A549 treated with ZK216348 at 1 μM for 4 hours (cell line): Measurements from ENCODE around the gene RABAC1. TPM values are rescaled to one million over a fixed set of nuclear protein-coding genes. Genes with fewer than 3 reads are reported as not detected.

Experiments used
- total RNA-seq: library from RNA; stranded (reverse); fragments of 200-300 nt; extraction: Qiagen RNA extraction; gene quantifications from 5 replicates; pipeline ENCODE4 v1.2.3, GENCODE V29; 2022; ENCODE audit warnings: low read depth

Gene RABAC1, protein sequence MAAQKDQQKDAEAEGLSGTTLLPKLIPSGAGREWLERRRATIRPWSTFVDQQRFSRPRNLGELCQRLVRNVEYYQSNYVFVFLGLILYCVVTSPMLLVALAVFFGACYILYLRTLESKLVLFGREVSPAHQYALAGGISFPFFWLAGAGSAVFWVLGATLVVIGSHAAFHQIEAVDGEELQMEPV
- 139 to 316 TPM (median 257 TPM) in 5 replicates for total RNA-seq

DNA sequence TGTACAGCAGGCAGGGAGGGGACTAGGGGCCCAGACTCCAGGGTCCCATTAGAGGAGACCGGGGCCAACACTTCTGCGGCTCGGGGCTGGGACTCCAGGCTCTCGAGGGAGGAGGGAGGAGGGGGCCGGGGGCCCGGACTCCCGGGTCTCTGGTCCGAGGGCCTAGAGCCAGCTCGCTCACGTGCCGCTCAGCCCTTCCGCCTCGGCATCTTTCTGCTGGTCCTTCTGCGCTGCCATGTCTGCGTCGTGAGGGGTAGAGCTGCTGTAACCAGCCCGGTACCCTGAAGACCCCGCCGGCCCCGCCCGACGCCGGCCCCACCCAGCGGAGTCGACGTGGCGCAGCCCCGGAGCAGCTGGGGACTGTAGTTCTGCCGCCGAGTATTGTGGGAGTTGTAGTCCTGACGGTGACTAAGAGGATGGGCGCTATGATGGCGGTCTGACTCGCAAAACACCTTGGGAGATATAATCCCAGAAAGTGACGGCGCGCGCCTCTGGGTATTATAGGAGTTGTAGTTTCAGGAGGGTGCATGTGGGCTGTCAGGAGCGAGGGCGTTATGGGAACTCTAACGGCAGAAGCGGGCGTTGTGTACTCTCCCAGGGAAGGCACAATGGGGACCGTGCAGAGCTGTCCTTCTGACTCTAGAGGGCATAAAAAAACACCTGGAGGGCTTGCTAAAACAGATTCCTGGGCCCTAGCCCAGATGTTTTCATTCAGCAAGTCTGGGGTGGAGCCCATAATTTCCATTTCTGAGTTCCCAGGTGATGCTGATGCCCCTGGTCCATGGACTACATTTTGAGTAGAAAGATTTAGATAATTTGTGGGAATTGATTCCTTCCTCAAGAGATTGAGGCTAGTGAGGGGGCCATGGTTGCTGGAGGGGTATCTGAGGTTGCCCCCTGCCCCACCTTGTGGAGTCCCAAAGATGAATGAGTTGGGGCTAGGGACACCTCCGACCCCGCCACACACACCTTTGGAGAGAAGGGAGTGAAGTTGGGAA is at the start of gene RABAC1:
Gene RABAC1, minus strand, starts transcription at position 266 of the 998 bp plus-strand sequence. Its CDS starts 29 bp downstream, at position 237.

DNA sequence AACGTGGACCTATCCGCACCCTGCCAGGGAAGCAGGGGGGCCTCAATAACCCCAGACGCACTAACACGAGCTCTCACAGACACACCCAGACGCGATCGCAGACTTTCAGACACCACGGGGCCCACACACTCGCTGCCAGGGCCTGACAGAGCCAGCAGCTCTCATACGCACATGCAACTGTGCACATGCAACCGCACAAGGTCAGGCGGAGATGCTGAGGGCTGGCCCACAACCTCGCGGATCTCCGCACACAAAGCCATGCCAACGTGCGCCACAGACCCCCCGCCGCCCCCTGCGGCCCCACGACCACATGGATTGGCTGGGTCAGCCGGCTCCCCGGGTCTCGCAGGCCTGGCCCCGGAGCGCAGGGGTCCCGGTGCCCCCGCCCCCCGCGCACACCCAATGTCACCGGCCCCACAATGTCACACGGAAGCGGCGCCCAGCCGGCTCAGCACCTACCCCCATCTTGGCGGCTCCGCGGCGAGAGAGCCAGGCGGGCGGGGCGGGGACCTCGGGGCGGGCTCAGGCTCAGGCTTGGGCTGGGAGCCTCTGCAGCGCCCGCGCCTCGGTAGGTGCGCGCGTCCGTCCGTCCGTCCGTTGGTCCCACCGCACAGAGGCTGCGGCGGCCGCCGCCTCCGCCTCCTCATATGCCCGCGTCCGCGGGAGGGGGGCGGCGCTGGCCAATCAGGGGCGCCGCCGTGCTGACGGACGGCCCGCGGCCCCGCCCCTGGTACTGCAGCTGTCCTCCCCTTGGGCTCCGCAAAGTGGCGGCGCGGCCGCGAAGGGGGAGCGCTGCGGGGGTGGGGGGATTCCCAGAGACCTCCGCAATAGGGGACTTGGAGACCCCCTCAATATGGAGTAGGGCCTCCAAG is 34.7 kb upstream of the RABAC1 start, which contains the start of gene ATP1A3:
Gene ATP1A3, minus strand, starts transcription at position 619 of the 872 bp plus-strand sequence. Its CDS starts 154 bp downstream, at position 465.

DNA sequence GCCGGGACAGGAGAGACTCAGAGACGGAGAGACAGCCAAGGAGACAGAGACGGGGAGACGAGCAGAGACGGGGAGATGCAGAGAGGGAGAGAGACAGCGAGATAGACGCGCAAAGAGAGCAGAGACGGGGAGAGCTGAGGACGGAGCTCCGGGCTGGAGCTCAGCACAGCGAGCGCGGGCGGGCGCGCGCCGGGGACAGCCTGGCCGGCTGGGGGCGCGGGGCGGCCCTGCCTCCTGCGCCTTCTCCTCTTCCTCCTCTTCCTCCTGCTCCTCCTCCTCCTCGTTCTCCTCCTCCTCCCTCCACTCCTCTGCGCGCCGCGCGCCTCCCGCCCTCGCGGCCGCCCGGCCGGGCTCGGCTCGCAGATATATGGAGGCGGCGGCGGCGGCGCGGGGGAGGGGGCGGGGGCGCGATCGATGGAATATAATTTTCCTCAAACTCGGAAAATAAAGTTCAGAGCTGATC is 30.9 kb downstream of the RABAC1 start, which contains the start of gene ERFL:
Gene ERFL, minus strand, starts transcription at position 229 of the 463 bp plus-strand sequence. CDS start 15,530 bp downstream, outside the sequence.

Other genes starting within 250 kb of the RABAC1 start
- gene CEACAM6, start 203.8 kb downstream of the RABAC1 start, total RNA-seq = 17.4 to 23.4 TPM (median 20.5 TPM) in 5 replicates
- gene CEACAM3, start 162.7 kb downstream of the RABAC1 start, total RNA-seq = not detected in 5 replicates
- gene LYPD4, start 114.6 kb downstream of the RABAC1 start, total RNA-seq = not detected in 5 replicates
- gene DMRTC2, start 114.3 kb downstream of the RABAC1 start, total RNA-seq = not detected in 5 replicates
- gene RPS19, start 99.1 kb downstream of the RABAC1 start, total RNA-seq = 8,029 to 10,205 TPM (median 9,294 TPM) in 5 replicates
- 0.51 to 1.4 TPM (median 0.67 TPM) in 5 replicates for gene CD79A, start 82.0 kb downstream of the RABAC1 start, total RNA-seq
- gene ARHGEF1, start 76.1 kb downstream of the RABAC1 start, total RNA-seq = 57.0 to 141 TPM (median 106 TPM) in 5 replicates
- 0.16 to 0.40 TPM (median 0.25 TPM) in 5 replicates for gene ERFL, start 30.9 kb downstream of the RABAC1 start, total RNA-seq
- gene ATP1A3, start 34.9 kb upstream of the RABAC1 start, total RNA-seq = 2.0 to 6.2 TPM (median 5.0 TPM) in 5 replicates
- gene GRIK5, start 110.9 kb upstream of the RABAC1 start, total RNA-seq = 0.21 to 1.0 TPM (median 0.60 TPM) in 5 replicates
- gene ZNF574, start 116.8 kb upstream of the RABAC1 start, total RNA-seq = 21.8 to 39.4 TPM (median 36.5 TPM) in 5 replicates
- 0.14 to 1.2 TPM (median 0.41 TPM) in 5 replicates for gene POU2F2, start 173.1 kb upstream of the RABAC1 start, total RNA-seq